ENCODE data around the gene YIF1B.

The YIF1B gene

DNA sequence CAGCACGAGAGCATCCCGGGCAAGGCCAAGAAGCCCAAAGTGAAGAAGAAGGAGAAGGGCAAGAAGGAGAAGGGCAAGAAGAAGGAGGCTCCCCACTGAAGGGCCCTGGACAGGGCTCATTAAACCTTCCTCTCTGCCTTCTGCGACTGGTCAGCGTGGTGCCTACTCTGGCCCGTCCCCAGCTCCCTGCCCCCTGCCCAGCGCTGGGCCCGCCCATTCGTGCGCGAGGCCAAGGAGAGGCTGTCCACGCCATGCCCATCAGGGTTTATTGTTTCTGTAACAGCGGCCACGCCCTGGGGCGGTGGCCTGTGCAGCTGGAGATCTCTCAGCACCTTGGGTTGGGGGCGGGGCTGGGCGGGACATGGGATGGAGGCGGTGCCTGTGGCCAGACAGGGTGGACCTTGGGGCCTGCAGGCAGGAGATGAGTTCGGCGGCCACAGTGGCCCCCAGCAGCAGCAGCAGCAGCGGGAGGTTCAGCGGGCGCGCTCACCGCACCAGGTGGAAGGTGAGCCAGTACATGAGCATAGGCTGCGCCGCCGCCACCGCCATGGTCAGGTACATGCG lies 10.8 kb downstream of the YIF1B start:
- no peak for DNase-seq (ENCODE audit: low read depth, low spot score)

DNA sequence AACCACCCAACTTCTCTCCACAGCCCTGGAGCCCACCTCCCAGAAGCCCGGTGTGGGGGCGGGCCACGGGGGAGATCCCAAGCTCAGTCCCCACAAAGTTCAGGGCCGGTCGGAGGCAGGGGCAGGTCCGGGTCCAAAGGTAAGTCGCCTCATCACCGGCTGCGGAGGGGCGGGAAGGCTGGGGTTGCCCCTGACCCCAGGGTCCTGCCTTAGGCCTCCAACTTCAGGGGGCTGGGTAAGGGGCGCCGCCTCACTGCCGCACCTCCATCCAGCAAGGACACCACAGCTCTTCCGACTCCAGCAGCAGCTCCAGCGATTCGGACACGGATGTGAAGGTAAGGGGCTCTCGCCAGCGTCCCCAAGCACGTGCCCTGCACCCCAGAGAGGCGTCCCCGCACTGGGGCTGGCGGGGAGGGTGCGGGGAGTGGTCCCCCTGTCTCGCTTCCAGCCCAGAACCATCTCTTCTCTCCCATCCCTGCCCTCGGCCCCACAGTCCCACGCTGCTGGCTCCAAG lies 11.3 kb downstream of the YIF1B start:
- no peak for DNase-seq (ENCODE audit: low read depth, low spot score)

DNA sequence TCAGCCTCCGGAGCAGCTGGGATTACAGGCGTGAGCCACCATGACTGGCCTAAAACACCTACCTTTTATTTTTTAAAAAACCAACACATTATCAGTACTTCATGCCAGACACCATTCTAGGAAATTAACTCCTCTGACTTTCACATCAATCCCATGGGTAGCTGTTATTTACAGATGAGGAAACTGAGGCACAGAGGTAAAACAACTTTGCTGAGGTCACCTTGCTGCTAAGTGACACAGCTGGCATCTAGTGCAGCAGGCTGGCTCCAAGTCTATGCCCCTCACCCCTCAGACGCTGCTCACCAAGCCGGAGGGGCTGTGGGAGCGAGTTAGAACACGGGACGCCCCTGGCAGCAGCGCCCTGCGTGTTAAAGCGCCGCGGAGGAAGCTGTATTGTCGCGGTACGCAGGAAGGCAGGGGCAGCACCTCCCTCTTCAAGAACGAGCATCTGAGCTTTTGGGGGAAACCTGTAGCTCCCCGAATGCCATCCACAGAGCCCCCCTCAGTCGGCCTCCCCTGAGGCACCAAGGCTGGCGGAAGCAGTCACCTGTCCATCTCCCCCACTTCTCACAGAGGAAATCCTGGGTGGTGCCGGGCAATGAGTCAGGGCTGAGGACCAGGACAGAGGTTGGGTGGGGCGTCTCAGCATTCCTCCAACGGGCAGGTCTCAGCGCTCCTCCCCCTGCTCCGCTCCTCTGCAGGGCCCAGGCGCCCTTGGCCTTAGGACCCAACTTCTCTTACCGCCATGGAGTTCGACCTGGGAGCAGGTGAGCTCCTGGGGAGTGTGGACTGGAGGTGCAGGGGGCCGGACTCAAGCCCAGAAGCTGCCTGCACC lies 12.0 kb downstream of the YIF1B start, which contains the start of gene C19orf33:
Gene C19orf33, plus strand, starts transcription at position 735 of the 835 bp plus-strand sequence. Its CDS starts 11 bp downstream, at position 746.
- no peak for DNase-seq (ENCODE audit: low read depth, low spot score)

DNA sequence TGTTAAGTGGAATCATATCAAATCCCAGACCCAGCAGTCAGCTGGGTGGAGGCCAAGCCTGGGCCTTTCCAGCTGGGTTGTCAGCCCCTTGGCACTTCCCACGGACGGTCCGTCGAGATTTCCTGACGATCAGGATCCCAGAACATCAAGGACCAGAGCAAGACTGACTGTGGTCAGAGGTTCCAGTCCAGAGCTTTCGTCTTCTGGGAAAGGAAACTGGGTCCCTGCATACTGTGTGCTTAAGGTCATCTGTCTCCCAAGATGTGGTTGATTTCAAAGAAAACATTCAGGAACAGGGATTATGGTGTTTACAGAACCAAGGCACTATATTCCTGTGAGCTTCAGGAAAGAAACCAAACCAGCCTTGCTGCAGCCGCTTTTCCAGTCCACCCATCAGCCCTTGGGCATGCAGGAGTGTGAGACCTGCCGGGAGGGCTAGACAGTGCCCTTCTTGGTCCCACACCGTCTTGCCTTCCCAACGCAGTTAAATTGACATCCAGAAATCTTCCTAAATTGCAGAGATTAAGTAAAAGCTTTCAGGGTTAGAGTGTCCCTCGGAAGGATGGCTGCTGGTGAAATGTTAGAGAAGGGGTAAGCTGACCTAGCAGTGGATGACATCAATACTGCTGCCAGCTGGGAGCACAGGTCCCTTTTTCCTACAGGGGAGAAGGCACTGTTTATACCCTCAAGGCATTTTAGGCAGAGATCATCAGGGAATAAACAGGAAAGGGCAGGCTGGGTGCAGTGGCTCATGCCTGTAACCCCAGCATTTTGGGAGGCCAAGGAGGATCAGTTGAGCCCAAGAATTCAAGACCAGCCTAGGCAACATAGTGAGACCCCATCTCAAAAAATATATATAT lies 16.7 kb downstream of the YIF1B start:
- no peak for DNase-seq (ENCODE audit: low read depth, low spot score)

DNA sequence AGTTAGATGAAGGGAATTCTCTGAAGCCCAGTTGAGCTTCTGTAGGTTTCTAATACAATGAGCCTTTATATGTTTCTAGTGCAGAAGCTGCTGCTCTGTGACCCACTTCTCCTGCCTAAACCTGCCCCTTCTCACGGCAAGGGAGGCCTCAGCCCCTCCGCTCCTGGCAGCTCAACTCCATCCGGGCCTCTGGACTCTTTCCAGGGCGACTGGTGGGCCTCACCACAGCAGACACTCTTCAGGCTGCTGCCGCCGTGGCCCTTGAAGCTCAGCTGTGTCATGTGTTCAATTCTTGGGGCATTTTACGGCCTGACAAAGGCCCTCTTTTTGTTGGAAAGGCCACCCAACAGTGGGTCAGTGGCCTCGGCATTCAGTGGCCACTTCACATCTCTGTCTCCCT lies 21.7 kb downstream of the YIF1B start:
- DNase-seq (ENCODE audit: low read depth, low spot score), result no peak

DNA sequence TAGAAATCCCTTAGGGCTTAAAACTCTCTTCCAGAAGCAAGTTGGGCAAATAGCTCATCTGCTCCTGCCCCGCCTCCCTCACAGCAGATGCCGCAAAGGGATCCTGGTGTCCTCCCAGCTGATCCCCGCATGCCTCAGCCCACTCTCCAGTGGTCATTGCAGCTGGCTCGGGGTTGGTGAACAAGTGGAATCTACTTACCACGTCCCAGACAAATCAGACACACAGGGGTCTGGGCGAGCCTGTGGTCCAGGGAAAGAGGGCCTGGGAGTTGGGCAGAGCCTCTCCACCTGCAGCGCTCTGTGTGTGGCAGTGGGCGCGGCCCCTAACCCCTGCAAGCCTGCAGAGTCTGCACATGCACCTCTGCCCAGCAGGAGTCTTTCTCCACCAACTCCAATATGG lies 22.5 kb downstream of the YIF1B start:
- no peak for DNase-seq (ENCODE audit: low read depth, low spot score)

DNA sequence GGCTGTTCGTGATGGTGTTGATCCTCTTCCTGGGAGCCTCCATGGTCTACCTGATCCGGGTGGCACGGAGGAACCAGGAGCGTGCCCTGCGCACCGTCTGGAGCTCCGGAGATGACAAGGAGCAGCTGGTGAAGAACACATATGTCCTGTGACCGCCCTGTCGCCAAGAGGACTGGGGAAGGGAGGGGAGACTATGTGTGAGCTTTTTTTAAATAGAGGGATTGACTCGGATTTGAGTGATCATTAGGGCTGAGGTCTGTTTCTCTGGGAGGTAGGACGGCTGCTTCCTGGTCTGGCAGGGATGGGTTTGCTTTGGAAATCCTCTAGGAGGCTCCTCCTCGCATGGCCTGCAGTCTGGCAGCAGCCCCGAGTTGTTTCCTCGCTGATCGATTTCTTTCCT lies 23.9 kb downstream of the YIF1B start:
- DNase-seq (ENCODE audit: low read depth, low spot score), result no peak

DNA sequence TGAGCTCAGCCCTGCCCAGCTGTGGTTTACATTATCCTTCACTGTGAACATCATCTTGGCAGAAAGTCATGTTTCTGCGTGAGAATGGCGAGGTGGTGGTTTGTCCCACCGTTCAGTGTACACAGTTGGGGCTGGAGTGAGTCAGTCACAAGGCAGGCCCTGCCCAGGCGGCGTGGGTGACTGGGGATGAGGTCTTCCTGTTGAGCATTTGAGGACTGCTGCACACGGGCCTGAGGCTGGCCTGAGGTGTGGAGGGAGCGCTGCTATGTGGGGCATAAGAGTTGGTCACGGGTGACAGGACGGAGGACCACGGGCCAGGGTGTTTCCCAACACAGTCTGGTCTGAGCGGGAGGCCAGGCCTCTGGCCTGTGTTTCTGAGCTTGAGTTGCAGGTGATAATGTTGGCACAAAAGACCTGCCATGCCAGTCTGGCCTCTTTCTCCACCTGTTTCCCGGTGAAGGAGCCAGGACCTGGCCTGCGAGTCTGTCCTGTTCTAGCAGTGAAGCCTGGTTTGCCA lies 25.1 kb downstream of the YIF1B start:
- no peak for DNase-seq (ENCODE audit: low read depth, low spot score)

DNA sequence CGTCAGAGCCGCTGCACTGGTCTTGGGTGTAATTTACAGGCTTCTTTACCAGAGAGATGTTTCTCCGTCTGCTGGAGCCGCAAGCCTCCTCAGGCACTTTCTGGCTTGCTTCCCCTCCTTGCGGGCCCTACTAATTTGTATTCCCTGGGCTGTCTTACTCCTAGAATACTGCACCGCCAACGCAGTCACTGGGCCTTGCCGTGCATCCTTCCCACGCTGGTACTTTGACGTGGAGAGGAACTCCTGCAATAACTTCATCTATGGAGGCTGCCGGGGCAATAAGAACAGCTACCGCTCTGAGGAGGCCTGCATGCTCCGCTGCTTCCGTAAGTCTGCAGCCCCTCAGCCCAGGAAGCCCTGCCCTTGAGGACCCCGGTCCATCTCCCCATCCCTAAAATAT lies 25.8 kb downstream of the YIF1B start:
- DNase-seq (ENCODE audit: low read depth, low spot score), result no peak

DNA sequence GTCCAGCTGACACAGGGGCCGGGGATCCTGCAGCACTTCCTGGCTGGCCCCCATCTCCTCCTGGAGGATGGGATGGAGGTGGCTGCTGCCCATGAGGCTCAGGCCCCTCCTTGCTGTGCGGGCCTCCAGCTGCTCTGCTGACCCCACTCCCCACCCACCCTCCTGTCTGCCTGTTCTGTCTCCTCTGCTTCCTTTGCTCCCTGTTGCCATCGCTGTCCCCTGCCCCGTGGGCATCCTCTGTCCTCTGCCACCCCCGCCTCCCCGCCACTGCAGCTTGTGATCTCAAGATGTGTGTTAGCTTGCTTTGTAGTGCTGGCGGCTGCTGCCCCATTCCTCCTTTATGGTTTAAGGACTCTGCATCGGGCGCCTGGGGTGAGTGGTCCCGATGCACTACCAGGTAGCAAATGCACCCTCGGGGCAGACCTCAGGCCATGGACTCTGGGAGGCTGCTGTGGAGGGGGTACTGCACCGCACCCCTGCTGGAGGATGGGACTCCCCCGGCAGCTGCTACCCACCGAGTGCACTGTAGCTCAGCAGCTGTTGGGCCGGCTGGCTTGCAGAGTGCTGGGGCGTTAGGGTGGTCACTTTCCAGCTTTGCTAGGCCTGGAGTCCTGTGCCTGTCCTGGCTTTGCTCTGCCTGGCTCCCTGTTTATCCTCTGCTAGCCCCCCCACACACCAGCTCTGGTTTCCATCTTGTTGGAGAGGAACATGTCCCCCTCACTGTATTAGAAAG lies 27.5 kb downstream of the YIF1B start:
- DNase-seq (ENCODE audit: low read depth, low spot score), result no peak

DNA sequence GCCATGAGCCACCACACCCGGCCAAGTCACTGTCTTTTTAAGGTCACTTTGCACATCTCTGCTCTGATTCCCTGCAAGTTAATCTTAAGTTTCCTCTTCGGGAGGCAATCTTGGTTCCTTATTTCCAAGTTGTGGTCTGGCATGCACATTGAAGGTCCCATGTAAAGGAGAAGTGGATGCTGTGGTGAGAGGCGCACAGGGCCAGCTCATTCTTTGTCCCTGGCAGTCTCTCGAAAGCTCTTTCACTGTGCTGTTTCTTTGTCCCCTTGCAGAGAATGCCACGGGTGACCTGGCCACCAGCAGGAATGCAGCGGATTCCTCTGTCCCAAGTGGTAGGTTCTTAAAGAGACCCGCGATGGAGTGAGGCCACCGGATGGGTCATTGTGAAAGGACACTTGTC lies 28.1 kb downstream of the YIF1B start:
- DNase-seq (ENCODE audit: low read depth, low spot score), result no peak

DNA sequence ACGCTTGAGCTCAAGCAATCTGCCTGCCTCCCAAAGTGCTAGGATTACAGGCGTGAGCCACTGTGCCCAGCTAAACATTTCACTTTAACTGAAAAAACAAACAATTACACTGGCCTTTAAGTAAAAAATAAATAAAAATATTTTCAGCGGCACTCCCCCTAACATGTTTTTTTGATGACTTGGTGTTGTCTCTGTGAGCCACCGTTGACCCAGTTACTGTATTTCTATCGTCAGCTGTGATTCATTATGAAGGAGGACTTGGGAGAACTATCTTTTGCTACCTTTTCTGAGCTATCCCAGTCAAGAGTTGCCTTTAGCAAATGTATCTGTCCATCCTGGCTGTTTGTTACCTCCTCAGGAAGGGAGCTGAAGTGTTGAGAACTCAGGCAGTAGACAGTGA lies 30.2 kb downstream of the YIF1B start:
- no peak for DNase-seq (ENCODE audit: low read depth, low spot score)

DNA sequence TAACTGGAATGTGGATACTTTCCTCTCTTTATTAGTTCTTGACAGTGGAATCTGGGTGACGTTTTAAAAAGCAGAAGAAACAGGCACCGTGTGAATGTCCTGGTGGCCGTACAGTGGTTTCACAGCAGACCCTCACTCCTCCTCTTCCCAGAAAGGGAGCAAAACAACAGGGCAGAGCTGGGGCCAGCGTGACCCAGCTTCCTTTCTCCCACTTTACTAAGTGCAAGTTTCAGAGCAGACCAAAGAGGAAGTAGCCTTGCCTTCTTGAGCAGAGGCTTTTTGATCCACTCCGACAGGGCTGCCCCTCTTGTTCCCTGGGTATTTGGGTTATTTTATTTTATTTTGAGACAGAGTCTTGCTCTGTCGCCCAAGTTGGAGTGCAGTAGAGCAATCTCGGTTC lies 31.3 kb downstream of the YIF1B start:
- DNase-seq (ENCODE audit: low read depth, low spot score), result no peak

DNA sequence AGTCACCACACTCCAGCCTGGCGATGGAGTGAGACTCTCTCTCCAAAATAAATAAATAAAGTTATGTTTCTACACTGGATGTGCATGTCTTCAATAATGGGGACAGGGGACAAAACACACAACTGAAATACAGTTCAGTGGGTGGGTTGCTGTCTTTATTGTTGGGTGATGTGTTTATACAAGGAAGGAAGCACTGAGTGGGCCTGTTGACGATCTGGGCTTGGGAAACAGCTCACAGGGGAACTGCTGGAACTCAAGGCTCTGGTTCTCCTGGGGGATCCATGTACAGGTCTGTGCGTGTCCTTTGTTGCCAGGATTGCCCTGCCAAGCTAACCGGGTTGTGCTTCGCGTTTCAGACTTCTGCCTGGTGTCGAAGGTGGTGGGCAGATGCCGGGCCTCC lies 32.5 kb downstream of the YIF1B start:
- DNase-seq (ENCODE audit: low read depth, low spot score), result no peak

DNA sequence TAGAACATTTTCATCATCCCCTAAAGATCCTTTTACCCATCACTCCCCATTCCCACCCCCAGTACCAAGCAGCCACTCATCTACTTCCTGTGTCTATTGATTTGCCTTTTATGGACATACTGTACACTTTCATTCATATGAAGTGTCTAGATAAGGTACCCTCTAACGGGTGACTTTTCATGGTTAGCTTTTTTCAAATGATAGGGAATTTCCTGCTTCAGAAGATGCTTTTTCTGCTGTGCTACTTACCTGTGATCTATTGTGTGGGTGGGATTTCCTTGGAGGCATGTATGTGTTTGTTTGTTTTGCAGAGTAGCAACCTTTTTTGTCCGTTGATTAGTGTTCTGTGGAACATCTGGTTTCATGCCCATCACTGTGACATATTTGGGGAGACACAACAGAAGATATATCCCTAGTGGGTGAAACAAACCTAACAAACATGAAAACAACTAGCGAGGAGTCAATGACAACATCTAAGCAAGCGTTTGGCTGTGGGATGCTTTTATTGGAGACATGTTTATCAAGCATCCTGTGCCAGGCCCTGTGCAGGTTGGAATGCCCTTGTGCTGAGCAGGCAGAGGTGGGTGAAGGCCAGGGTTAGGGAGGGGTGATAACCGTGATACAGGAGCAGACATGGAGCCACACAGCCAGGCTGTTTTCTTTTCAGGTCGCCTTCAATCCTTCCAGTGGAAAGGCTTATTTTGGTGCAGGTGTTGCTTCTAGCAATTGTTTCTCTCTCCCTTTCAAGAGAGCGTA lies 33.8 kb downstream of the YIF1B start:
- DNase-seq (ENCODE audit: low read depth, low spot score), result no peak

DNA sequence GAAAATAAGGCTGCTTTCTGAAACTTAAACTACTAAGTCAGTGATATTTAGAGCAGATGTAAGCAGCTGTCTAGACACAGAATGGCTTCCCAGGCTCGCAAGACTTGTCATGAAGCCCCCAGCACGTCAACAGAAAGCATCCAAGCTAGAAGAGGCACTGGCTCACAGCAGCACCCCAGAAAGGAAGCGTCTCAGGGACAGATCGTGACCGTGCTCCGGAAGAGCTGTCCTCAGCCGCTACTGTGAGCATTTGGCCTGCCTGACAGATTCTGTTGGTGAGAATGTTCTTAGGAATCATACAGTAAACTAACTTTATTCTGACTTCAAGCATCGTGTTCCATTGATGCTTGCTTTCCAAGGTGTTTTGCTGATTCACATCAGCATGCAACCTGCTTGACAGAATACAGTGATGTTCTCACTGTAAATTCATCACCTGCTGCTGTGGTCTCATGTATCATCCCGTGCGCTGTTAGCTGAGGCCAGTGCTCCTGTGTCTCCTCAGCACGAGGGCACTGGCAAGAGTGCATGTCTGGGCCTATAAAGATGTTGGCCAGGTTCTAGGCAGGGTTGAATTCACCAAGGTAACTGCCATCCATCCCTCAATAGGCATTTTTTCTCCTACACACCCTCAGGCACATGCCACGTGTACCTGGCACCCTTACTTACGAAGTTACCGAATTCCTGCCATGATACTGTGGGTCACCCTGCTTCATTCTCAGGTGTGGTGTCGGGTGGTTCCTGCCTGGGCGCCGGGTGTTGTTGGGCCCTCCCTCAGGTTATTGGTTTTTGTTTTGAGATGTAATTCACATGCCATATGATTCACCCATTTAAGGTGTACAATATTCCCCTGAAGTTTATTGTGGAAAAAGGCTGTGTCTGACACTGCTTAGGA lies 35.5 kb downstream of the YIF1B start:
- no peak for DNase-seq (ENCODE audit: low read depth, low spot score)

DNA sequence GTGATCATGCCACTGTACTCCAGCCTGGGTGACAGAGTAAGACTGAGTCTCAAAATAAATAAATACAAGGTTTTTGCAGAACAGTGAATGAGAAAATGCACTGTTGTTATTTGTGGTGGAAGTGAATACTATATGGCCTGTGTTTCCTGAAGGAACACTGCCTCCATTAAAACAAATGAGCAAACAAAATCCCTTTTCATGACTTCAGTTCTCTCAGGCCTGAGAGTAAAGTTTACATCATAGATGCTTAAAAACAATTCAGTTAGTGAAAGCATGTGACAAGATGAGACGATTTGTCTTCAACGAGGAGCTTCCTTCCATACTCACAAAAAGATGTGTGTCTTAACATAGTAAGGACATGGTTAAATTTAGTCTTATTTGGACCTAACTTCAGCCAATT lies 37.0 kb downstream of the YIF1B start:
- DNase-seq (ENCODE audit: low read depth, low spot score), result no peak

DNA sequence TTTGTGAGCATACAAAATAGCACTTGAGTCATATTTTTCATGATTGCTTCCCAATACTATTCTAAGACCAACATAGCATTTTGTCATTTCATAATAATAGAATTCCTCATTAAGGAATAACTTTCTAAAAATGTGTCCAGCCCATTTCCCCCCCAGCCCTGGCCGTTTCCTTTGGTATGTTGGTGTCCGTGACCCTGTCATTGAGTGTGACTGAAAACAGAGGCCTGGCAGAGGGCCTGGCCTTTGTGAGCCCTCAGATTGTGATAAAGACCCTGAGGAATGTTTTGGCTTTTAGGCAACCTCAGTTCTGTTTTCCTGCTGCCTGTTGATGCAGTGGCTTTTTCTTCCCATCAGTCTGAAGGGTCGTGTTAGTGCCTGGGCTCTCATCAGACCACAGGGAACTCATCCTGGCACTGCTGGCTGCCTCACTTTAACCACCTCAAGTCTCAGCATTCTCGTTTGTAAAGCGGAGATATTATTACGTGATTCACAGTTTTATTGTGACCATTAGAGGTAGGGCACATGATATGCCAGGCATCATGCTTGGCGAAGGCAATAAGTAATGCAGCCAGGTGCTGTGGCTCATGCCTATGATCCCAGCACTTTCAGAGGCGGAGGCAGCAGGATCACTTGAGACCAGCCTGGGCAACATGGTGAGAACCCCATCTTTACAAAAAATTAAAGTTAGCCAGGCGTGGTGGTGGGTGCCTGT lies 37.6 kb downstream of the YIF1B start:
- DNase-seq (ENCODE audit: low read depth, low spot score), result no peak

DNA sequence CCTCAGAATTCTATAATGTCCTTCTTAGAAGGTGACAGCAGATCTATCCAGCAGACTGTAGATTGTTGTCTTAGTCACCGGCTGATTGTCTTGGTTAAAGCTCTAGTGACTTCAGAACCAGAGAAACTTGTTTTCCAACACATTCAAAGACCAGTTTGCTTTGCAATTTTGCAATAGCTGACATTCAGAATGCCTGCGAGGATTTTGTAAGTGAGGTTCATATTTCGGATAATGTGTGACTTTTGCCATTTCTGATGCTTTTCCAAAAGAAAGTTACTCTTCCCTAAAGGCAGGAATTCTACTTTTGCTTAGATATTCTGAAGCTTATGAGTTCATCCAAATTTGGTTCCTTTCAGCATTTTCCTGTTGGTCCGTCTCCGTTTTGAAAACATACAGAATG lies 38.2 kb downstream of the YIF1B start:
- DNase-seq (ENCODE audit: low read depth, low spot score), result no peak
